Measurements from ENCODE around the gene MOB1B. TPM values are rescaled to one million over a fixed set of nuclear protein-coding genes. Genes with fewer than 3 reads are reported as not detected.
A peak's percentile ranks its signal among the peaks of the same experiment; 100 is the strongest.

MOB1B gene
- total RNA-seq, 2 donors from 2014 or later, result 9.2 to 12.7 TPM

GRCh38 chr4:71006203-71006907, 104.2 kb downstream of the MOB1B start:
- peaks cover 11% of the 10 kb centered on the region for H3K4me1 ChIP-seq
- H3K27me3 ChIP-seq, result no peaks in the 10 kb centered on the region
- ATAC-seq (no peak), DNase-seq (no peak)
- no peaks in the 10 kb centered on the region for H3K9me3 ChIP-seq
- no peaks in the 10 kb centered on the region for H3K36me3 ChIP-seq (replicated peaks in 1 of 2; ENCODE audit: insufficient read depth in 1 of 2, low read depth in 2 of 2)
- no peak overlapping the region for H3K4me3 ChIP-seq
- intact Hi-C loops (cut with DNase I), result no loop called here
- no peak overlapping the region for H3K27ac ChIP-seq
- TF ChIP-seq POLR2A (IDR thresholded peaks at IDR 0.05) (no peak), CTCF (IDR thresholded peaks at IDR 0.05) (no peak)
- 86 to 91% methylated on average over 6 of the region's 6 CpGs for WGBS, 2 donors

GRCh38 chr4:71008196-71008595, 106.0 kb downstream of the MOB1B start:
- no peaks in the 10 kb centered on the region for H3K9me3 ChIP-seq
- ATAC-seq (no peak), DNase-seq (no peak)
- WGBS, 2 donors, result 96 to 97% methylated on average over 2 of the region's 2 CpGs
- no peaks in the 10 kb centered on the region for H3K27me3 ChIP-seq
- H3K4me3 ChIP-seq, result no peak overlapping the region
- H3K27ac ChIP-seq, result no peak overlapping the region
- H3K36me3 ChIP-seq (replicated peaks in 1 of 2; ENCODE audit: insufficient read depth in 1 of 2, low read depth in 2 of 2), result no peaks in the 10 kb centered on the region
- TF ChIP-seq CTCF (IDR thresholded peaks at IDR 0.05), result no peak
- intact Hi-C loops (cut with DNase I), result no loop called here
- H3K4me1 ChIP-seq, result peaks cover 11% of the 10 kb centered on the region

DNA sequence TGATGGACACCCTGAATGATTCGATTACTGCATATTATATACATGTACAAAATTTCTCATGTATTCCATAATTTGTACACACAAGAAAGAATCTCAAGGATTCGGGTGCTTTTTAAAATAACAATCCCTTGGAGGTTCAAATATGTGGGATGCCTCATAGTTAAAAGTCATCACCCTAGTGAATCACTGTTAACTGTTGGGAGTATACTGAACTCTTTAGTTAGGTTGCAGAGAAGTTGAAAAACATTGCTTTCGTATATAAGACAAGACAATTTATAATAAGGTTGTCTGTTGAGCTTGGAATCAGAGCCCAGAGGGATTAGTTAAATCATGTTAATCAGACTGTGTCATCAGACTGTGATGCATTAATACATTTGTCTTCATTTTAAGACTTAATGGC, 106.9 kb downstream of the MOB1B start:
- H3K4me1 ChIP-seq, result peaks cover 3% of the 10 kb centered on the region
- H3K27me3 ChIP-seq, result no peaks in the 10 kb centered on the region
- 64 to 70% methylated on average over 3 of the region's 3 CpGs for WGBS, 2 donors
- intact Hi-C loops (cut with DNase I), result no loop called here
- no peaks in the 10 kb centered on the region for H3K36me3 ChIP-seq (replicated peaks in 1 of 2; ENCODE audit: insufficient read depth in 1 of 2, low read depth in 2 of 2)
- H3K27ac ChIP-seq, result no peak overlapping the region
- H3K9me3 ChIP-seq, result no peaks in the 10 kb centered on the region
- TF ChIP-seq CTCF (IDR thresholded peaks at IDR 0.05) (no peak), POLR2A (IDR thresholded peaks at IDR 0.05) (no peak)
- ATAC-seq (no peak), DNase-seq (no peak)
- no peak overlapping the region for H3K4me3 ChIP-seq

DNA sequence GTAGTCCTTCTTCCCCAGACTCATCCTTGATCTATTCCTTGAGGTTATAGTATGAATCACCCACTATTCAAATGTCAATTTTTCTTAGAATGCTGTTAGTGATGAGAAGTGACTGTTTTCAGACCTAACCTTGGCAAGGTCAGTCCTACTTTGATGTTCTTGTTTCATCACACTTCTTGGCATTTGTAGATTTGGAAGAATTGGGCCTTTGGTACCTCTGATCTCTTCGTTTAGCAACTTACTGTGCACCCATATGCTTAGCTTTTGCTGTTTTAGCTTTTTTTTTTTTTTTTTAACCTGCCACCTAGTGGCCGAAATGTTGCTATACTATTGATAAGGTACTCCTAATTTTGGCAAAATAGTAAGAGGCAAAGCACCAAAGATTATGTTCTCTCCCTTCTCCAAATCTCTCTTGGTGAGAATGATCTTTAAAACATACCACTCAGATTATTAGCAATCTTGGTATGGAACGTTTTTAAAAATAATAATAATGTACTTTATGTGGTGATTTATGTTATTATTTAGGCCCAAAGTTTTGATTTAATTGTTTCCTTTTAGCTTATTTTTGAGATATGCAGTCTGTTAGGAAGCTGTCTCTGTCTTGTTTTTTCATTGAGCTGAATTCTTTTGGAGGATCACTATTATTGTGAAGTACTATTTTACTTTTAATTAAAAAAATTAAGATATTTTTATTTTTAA, 107.9 kb downstream of the MOB1B start:
- ATAC-seq, result peak; percentile 47
- H3K9me3 ChIP-seq, result no peaks in the 10 kb centered on the region
- no peaks in the 10 kb centered on the region for H3K4me1 ChIP-seq
- H3K27me3 ChIP-seq, result no peaks in the 10 kb centered on the region
- no peak for DNase-seq
- TF ChIP-seq CTCF (IDR thresholded peaks at IDR 0.05) (peak; percentile 16 to 83 (median 55)), POLR2A (IDR thresholded peaks at IDR 0.05) (no peak)
- H3K4me3 ChIP-seq, result no peak overlapping the region
- WGBS, 2 donors, result 1 to 3% methylated on average over 3 of the region's 3 CpGs
- intact Hi-C loops (cut with DNase I), result no loop called here
- no peak overlapping the region for H3K27ac ChIP-seq
- H3K36me3 ChIP-seq (replicated peaks in 1 of 2; ENCODE audit: insufficient read depth in 1 of 2, low read depth in 2 of 2), result no peaks in the 10 kb centered on the region

Measured in body of pancreas (tissue), 4 donors.